ENCODE data around the gene HBD.

DNA sequence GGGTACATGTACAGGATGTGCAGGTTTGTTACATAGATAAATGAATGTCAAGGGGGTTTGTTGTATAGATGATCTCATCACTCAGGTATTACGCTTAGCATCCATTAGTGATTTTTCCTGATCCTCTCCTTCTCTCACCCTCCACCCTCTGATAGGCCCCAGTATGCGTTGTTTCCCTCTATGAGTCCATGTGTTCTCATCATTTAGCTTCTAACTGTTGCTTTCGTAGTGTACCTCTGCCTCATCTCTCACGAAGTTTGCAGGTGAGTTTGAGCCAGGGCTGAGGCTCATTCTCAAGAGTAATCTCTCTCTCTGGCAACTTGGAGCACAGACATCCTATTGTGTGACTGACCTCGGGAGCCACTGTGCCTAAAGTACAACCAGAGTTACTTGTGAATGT is 40.1 kb upstream of the HBD start:
- TF ChIP-seq POLR2A (IDR thresholded peaks at IDR 0.05; ENCODE audit: low read length) (no peak), GATA1 (IDR thresholded peaks at IDR 0.05; ENCODE audit: low read depth, low read length) (no peak)

Data from erythroblast (primary cell).